ENCODE measurements around the gene CD3E. TPM values are rescaled to one million over a fixed set of nuclear protein-coding genes. Genes with fewer than 3 reads are reported as not detected.
"Not testable (repeated sequence)": the region's sequence is repeated elsewhere in the genome, so short reads cannot be mapped to it uniquely, and the experiment has no call there.

CD3E gene
- total RNA-seq, 1 experiment from 2014 or later: 0.39 TPM

- peaks cover 6% of the 10 kb centered on the region for H3K4me1 Mint-ChIP-seq (ENCODE audit: low read depth, unreplicated experiment)
- CTCF ChIA-PET: no interaction called here
- peaks cover 9% of the 10 kb centered on the region for H3K4me1 ChIP-seq
- H3K4me3 ChIP-seq (ENCODE audit: low read depth, low read length): no peak overlapping the region
- no peaks in the 10 kb centered on the region for H3K36me3 Mint-ChIP-seq (ENCODE audit: insufficient read depth, unreplicated experiment)
- H3K9me3 ChIP-seq: no peaks in the 10 kb centered on the region
- POLR2A ChIA-PET: no interaction called here
- intact Hi-C loops (cut with micrococcal nuclease; ENCODE audit: unreplicated experiment): no loop called here
- TF ChIP-seq CTCF (IDR thresholded peaks at IDR 0.05; ENCODE audit: insufficient read depth in 1 of 2, low read depth in 1 of 2, low read length in 1 of 2, severe bottlenecking in 1 of 2, unreplicated experiment in 1 of 2): no peak
- no peaks in the 10 kb centered on the region for H3K27me3 Mint-ChIP-seq (ENCODE audit: insufficient read depth, unreplicated experiment)
- no peak overlapping the region for H3K27ac Mint-ChIP-seq (ENCODE audit: unreplicated experiment)
- no peaks in the 10 kb centered on the region for H3K9me3 Mint-ChIP-seq (ENCODE audit: unreplicated experiment)
- BruUV-seq (replicated peaks): no TSS peak
- DNase-seq: no peak
- no peaks in the 10 kb centered on the region for H3K36me3 ChIP-seq (ENCODE audit: control insufficient read depth, insufficient read depth, low read length)
- no peaks in the 10 kb centered on the region for H3K27me3 ChIP-seq (replicated peaks; ENCODE audit: control insufficient read depth, insufficient read depth, low read length)
- H3K4me3 Mint-ChIP-seq (ENCODE audit: unreplicated experiment): no peak overlapping the region
Measured at GRCh38 chr11:118306556-118306955, 2.0 kb downstream of the CD3E start.

- ChIA-PET CTCF (interaction anchor here (1.3 to 1.6 kb wide), 2 partner anchors 13 to 110 kb away, joined by 3 to 4 read pairs; no protein-coding TSS in a partner anchor), POLR2A (interaction anchor here (1.5 kb wide), 1 partner anchor 45 kb away, joined by 3 read pairs; the partner anchor contains the start of gene MPZL2)
- DNase-seq; H3K36me3 Mint-ChIP-seq (ENCODE audit: insufficient read depth, unreplicated experiment); H3K9me3 ChIP-seq; H3K27me3 ChIP-seq (replicated peaks; ENCODE audit: control insufficient read depth, insufficient read depth, low read length); H3K4me3 ChIP-seq (ENCODE audit: low read depth, low read length); H3K36me3 ChIP-seq (ENCODE audit: control insufficient read depth, insufficient read depth, low read length); intact Hi-C loops (cut with micrococcal nuclease; ENCODE audit: unreplicated experiment); BruUV-seq (replicated peaks); H3K9me3 Mint-ChIP-seq (ENCODE audit: unreplicated experiment); H3K27me3 Mint-ChIP-seq (ENCODE audit: insufficient read depth, unreplicated experiment); H3K4me3 Mint-ChIP-seq (ENCODE audit: unreplicated experiment); H3K27ac Mint-ChIP-seq (ENCODE audit: unreplicated experiment): not testable (repeated sequence)
- peaks cover 34% of the 10 kb centered on the region for H3K4me1 ChIP-seq
- H3K4me1 Mint-ChIP-seq (ENCODE audit: low read depth, unreplicated experiment): peaks cover 19% of the 10 kb centered on the region
Measured at GRCh38 chr11:118308995-118309528, 4.5 kb downstream of the CD3E start.

- TF ChIP-seq CTCF (IDR thresholded peaks at IDR 0.05; ENCODE audit: insufficient read depth in 1 of 2, low read depth in 1 of 2, low read length in 1 of 2, severe bottlenecking in 1 of 2, unreplicated experiment in 1 of 2): no peak
- no peak overlapping the region for H3K4me3 ChIP-seq (ENCODE audit: low read depth, low read length)
- ChIA-PET POLR2A (no interaction called here), CTCF (no interaction called here)
- intact Hi-C loops (cut with micrococcal nuclease; ENCODE audit: unreplicated experiment): no loop called here
- H3K9me3 ChIP-seq: no peaks in the 10 kb centered on the region
- H3K36me3 Mint-ChIP-seq (ENCODE audit: insufficient read depth, unreplicated experiment): peaks cover 8% of the 10 kb centered on the region
- H3K4me1 Mint-ChIP-seq (ENCODE audit: low read depth, unreplicated experiment): peaks cover 31% of the 10 kb centered on the region
- no peak for DNase-seq
- peaks cover 42% of the 10 kb centered on the region for H3K4me1 ChIP-seq
- H3K4me3 Mint-ChIP-seq (ENCODE audit: unreplicated experiment): no peak overlapping the region
- H3K9me3 Mint-ChIP-seq (ENCODE audit: unreplicated experiment): no peaks in the 10 kb centered on the region
- H3K27me3 ChIP-seq (replicated peaks; ENCODE audit: control insufficient read depth, insufficient read depth, low read length): no peaks in the 10 kb centered on the region
- BruUV-seq (replicated peaks): no TSS peak
- H3K27me3 Mint-ChIP-seq (ENCODE audit: insufficient read depth, unreplicated experiment): no peaks in the 10 kb centered on the region
- no peak overlapping the region for H3K27ac Mint-ChIP-seq (ENCODE audit: unreplicated experiment)
- no peaks in the 10 kb centered on the region for H3K36me3 ChIP-seq (ENCODE audit: control insufficient read depth, insufficient read depth, low read length)
Measured at GRCh38 chr11:118310271-118310670, 5.7 kb downstream of the CD3E start.

All from Caco-2 (cell line).